Measurements from ENCODE around the gene CYTH2.

Gene CYTH2

DNA sequence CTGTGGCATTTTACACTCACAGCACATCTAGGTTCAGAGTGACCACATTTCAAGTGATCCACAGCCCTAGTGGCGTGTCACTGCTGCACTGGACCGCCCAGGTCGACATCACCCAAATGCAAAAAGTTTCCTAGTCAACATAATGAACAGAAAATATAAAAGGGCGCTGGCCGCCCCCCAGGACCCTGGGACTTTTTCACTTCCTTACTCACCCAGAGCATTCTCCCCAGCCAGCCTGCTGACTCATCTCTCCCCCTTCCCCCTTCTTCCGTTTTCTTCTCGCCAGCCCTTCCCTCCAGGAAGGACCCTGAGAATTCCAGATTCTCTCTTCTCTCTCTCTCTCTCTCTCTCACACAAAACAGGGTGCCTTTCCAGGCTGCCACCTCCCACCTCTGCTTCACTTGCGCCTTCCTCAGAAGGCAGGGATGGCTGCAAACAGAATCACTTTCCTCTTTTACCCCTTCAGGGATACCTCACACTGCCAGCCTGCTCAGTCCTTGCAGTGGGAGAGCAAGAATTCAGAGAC is 44.4 kb upstream of the CYTH2 start (continued):
- TF ChIP-seq ZNF561 (tag by site-specific recombination; IDR thresholded peaks at IDR 0.05; ENCODE audit: borderline replicate concordance) (no peak), ZNF596 (tag by site-specific recombination; IDR thresholded peaks at IDR 0.05) (no peak), ZNF747 (tag by site-specific recombination; IDR thresholded peaks at IDR 0.05) (no peak), ZFHX2 (tag by site-specific recombination; conservative IDR thresholded peaks at IDR 0.05) (peak; percentile 10; the same call in 1 of the 2 replicates), ZNF335 (tag by site-specific recombination; conservative IDR thresholded peaks at IDR 0.05) (peak; percentile 84), PRDM1 (tag by site-specific recombination; IDR thresholded peaks at IDR 0.05) (peak; percentile 77), BCL6B (tag by site-specific recombination; IDR thresholded peaks at IDR 0.05) (no peak), ZNF274 (IDR thresholded peaks at IDR 0.05; ENCODE audit: low read length) (no peak), ZNF274 (tag by site-specific recombination; IDR thresholded peaks at IDR 0.05; ENCODE audit: borderline replicate concordance) (no peak), PRDM10 (tag by site-specific recombination; IDR thresholded peaks at IDR 0.05) (peak; percentile 31; the same call in 1 of the 2 replicates), KLF17 (tag by site-specific recombination; IDR thresholded peaks at IDR 0.05) (no peak), ZBTB17 (tag by site-specific recombination; IDR thresholded peaks at IDR 0.05) (peak; percentile 70), ZNF433 (tag by site-specific recombination; IDR thresholded peaks at IDR 0.05; ENCODE audit: low read depth) (no peak), YY2 (tag by site-specific recombination; IDR thresholded peaks at IDR 0.05) (no peak), ZNF280D (tag by site-specific recombination; IDR thresholded peaks at IDR 0.05) (no peak), ZNF398 (tag by site-specific recombination; IDR thresholded peaks at IDR 0.05) (peak; percentile 60), ZNF560 (tag by site-specific recombination; IDR thresholded peaks at IDR 0.05; ENCODE audit: borderline replicate concordance) (no peak), TSHZ1 (tag by site-specific recombination; IDR thresholded peaks at IDR 0.05; ENCODE audit: borderline replicate concordance) (no peak)
- TF ChIP-seq, protein P1, sequence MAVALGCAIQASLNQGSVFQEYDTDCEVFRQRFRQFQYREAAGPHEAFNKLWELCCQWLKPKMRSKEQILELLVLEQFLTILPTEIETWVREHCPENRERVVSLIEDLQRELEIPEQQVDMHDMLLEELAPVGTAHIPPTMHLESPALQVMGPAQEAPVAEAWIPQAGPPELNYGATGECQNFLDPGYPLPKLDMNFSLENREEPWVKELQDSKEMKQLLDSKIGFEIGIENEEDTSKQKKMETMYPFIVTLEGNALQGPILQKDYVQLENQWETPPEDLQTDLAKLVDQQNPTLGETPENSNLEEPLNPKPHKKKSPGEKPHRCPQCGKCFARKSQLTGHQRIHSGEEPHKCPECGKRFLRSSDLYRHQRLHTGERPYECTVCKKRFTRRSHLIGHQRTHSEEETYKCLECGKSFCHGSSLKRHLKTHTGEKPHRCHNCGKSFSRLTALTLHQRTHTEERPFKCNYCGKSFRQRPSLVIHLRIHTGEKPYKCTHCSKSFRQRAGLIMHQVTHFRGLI (tag by site-specific recombination; IDR thresholded peaks at IDR 0.05), result no peak
- TF ChIP-seq, protein P2, sequence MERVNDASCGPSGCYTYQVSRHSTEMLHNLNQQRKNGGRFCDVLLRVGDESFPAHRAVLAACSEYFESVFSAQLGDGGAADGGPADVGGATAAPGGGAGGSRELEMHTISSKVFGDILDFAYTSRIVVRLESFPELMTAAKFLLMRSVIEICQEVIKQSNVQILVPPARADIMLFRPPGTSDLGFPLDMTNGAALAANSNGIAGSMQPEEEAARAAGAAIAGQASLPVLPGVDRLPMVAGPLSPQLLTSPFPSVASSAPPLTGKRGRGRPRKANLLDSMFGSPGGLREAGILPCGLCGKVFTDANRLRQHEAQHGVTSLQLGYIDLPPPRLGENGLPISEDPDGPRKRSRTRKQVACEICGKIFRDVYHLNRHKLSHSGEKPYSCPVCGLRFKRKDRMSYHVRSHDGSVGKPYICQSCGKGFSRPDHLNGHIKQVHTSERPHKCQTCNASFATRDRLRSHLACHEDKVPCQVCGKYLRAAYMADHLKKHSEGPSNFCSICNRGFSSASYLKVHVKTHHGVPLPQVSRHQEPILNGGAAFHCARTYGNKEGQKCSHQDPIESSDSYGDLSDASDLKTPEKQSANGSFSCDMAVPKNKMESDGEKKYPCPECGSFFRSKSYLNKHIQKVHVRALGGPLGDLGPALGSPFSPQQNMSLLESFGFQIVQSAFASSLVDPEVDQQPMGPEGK (tag by site-specific recombination; IDR thresholded peaks at IDR 0.05), result 0 out of 2 replicates have a peak, but pooled peaks have one; percentile 51

All from HEK293 (cell line).